Pulmonary artery endothelial cell (primary cell): Measurements from ENCODE around the gene ZFP36L1. TPM values are rescaled to one million over a fixed set of nuclear protein-coding genes. Genes with fewer than 3 reads are reported as not detected.

ENCODE experiments used
- DNase-seq: peaks from one replicate; pipeline ENCODE4 v3.0.0-alpha.2; 2011; ENCODE audit warnings: low read depth, low spot score
- total RNA-seq: library from RNA; depleted of rRNA; stranded (reverse); fragments of >200 nt; gene quantifications from 2 replicates; pipeline ENCODE4 v1.2.3, GENCODE V29; 2014

The ZFP36L1 gene
- total RNA-seq, 1 donor from 2014 or later, result 15.4 TPM

- DNase-seq, result no peak
Observed at GRCh38 chr14:68796418-68797101, 3.7 kb upstream of the ZFP36L1 start.

GRCh38 chr14:68795597-68796417, 2.9 kb upstream of the ZFP36L1 start:
- no peak for DNase-seq

DNA sequence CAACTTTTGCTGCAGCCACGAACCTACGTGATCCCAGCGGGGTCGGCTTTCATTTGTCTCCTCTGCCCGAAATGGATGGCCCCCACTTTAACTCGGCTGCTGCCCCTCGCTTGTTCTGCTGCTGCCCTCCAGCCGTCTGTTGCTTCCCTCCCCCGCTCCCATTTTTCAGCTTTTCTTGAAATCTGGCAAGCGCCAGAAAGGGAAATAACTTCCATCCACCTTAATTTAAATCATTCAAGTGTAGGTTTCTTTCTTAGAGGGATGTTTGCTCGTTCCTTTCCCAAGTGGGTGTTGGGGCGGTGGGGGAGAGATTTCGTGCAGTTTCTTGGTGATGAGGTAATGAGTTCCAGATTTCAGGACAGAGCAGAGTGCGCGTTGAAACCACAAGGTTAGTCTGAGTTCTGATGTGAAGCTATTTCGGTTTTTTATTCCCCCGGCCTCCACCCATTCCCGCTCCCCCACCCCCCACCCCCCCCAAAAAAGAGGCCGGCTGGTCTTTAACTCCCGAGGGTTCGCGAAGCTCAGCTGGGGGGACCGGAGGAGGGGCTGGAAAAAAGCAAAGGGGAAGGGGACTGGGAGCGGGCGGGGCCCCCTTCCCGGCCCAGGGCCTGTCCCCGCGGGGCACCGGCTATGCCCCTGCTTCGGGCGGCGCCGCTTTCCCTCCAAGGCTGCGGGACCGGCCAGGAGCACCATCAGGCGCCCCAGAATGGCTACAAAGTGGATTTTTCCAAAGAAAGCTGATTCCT, 2.2 kb upstream of the ZFP36L1 start:
- no peak for DNase-seq

- no peak for DNase-seq
Observed at GRCh38 chr14:68794130-68794850, 1.4 kb upstream of the ZFP36L1 start.

DNA sequence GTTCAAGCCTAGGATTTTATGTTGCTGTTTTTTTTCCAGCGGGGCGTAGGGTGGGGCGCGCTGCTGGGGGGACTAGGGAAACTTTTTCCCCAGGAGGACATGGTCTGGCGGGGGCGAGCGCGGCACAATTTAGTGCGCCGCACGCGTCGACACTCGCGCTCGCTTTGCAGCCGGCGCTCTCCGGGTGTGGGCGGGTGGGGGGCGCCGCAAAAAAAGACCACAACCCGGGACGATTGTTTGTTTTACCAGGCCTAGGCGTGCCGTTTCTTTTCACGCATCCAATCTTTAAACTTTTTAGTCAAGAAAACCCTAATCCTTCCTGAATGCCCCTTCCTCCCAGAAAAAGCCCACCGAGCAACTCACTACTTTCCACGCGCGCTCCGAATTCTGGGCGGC, 865 bp upstream of the ZFP36L1 start:
- DNase-seq, result no peak

DNA sequence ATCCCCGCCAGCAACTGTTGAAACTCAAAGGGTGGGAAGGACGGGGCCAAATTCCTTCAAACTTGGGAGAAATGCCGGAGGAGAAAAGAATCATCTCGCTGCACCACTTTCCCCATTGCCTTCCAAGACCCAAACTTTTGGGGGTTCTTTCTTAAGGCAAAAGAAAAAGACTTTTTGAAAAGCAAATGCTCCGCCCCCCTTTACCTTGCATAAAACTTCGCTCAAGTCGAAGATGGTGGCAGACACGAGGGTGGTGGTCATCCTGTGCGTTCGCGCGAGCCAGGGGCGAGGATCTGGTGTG, 239 bp downstream of the ZFP36L1 start:
- DNase-seq, result no peak

GRCh38 chr14:68791902-68792677, 777 bp downstream of the ZFP36L1 start:
- DNase-seq, result no peak

DNA sequence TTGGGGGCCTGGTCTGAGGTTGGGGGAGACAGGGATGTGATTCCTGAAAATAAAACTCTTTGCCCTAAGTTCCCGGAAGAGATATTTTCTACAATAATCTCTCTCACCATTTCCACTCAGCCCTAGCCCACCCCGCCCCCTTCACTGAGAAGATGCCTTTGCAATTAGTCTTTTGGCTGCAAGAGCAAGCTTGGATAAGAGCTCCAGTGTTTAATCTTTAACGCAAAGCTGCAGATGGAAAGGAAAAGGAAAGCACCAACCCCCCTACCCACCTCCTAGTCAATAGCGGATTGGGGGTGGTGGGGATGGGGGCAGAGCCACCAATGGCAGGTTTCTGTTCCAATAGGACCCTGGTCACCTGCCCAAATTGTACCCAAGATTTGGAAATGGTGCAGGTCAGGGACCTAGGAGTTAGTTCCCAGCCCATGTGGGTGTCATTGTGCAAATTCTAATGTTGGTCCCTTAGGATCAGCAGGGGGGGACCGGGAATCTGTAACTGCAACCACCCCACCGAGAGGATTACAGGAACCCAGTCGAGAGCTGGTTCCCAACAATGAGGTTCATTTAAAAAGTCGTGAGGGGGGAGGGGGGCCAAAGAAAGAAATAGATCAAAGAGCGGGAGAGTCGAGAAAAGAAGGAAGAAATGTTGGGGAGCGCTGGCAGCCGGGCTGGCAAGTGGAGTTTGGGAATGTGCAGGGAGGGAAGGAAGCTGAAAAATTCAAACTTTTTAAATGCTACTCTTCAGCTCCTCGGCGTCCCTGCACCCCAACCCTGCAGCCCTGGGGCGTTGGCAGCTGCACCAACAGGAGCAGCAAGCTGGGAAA, 1.6 kb downstream of the ZFP36L1 start:
- DNase-seq, result no peak

DNA sequence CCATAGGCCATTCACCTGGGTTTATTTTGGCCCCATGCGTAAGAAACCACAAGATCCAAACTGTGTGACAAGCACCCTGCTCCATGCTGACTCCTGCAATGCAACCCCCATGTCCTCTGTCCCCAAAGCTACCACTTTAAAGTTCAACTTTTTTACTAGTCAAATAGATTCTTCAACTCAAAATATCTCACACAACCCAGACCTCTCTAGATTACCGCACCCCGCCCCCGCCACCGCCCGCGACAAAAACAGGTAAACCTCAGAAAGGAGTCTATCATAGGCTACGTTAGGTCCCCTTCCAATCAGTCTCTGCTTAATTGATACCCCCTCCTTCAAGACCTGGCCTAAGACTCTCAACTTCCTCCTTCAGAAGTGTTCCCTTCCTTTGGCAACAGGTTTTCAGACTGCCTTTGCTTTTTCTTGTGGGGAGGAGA, 2.2 kb downstream of the ZFP36L1 start:
- no peak for DNase-seq

DNA sequence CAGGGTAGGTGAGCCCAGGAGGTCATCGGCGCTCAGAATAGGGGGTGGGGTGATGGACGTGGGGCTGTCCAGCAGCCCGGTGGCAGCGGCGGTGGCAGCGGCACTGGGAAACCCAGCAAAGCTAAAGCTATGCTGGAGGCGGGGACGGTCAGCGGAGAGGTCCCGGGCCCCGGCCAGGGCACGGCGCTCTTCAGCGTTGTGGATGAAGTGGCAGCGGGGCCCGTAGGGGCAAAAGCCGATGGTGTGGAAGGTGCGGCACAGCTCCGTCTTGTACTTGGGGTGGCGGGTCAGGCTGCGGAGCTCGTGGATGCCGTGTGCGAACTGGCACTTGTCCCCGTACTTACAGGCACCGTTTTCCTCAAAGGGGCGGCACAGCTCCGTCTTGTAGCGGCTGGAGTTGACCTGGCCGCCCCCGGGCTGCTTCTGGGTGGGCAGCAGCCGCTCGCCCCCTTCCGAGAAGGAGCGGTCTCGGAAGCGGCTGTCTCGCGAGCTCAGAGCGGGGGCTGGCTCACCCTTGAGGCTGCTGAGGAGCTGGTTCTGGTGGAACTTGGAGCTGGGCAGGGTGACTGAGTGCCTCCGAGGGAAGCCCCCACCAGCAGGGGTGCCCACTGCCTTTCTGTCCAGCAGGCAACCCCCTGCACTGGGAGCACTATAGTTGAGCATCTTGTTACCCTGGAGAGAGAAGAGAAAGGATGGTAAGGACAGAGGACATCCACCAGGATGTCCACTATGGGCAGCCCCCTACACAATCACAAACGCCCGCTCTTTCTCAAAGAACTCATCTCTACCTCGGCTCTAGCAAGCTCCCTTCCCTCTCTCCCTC, 2.8 kb downstream of the ZFP36L1 start:
- DNase-seq, result no peak

DNA sequence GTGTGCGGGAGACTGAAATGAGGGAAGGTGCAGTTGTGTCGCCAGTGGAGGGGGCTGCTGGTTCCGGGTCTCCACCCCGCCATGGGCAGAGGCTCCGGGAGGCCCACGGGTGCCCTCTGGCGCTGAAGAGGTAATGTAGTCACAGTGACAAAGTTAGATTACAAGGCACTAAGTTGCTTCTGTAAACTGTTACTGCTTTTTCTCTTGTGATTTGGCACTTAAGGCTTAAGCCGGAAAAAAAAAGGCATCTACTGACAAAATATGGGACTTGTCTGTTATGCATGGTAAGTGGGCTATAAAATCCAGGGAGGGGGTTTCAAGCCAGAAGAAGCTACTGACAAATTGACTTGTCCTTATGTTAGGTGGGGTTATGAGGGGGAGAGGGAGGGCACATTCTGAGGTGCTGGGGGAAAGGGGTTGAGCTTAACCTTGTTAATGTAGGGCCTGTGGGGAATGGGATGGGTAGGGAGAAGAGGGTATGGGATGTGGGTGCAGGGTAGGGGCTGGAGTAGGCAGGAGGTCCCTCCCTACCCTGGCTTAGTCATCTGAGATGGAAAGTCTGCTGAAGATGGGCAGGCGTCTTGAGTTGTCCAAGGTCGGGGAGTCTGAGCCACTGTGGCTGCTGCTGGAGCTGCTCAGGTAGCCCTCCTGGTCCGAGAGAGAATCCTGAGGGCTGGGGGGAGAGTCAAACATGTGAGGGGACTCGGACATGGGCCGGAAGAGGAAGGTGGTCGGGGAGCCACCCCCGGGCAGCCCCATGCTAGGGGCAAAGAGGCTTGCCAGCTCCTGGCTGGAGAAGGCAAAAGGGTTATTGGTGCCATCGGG, 3.7 kb downstream of the ZFP36L1 start:
- DNase-seq, result no peak

GRCh38 chr14:68788275-68788995, 4.4 kb downstream of the ZFP36L1 start:
- DNase-seq, result no peak

- DNase-seq, result no peak
Observed at GRCh38 chr14:68787092-68787992, 5.5 kb downstream of the ZFP36L1 start.

GRCh38 chr14:68786491-68787091, 6.3 kb downstream of the ZFP36L1 start:
- no peak for DNase-seq

DNA sequence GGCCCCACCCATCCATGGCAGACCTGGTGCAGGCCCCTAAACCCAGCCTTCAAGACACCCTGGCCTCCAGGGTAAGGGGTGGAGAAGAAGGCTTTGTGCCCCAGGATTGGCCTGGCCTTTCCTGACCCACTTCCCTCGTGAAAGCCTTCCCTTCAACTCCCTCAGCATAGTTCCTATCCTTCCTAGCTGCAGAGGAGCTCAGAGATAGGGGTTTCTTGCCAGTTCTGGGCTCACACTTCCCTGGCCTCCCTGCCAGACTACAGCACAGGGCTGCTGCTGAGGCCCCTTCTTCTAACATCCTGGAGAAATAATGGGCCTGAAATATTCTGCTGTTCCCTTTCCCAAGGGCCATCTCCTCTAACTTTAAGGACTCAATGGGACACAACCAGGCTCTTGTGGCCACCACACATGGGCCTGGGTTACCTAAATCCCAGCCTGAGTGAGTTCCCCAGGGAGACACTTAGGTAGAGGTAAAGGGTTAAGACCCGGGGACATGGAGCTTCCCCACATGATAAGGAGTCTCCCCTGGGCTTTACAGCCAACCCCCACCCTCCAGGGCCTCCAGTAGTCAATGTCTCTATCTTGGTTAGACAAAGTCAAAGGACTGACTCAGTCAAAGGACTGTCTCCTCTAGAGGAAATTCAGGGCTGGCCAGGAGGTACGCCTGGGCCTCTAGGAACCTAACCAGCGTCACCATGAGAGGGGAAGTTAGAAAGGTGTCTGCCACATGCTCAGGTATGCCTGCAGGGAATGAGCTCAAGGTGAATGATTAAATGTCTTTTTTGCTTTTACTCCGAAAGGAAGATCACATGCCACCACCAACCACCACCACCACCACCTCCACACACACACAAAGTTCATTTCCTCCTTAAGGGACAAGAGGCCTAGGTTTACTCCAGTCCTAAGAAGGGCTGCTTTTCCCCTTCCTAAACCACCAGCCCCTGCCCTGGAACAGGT, 7.1 kb downstream of the ZFP36L1 start:
- DNase-seq, result no peak
